ENCODE results near the gene TNFSF15.

GRCh38 chr9:114828303-114828650, 22.4 kb upstream of the TNFSF15 start:
- TF ChIP-seq CTCF (conservative IDR thresholded peaks at IDR 0.05) (no peak), EZH2 (IDR thresholded peaks at IDR 0.05; ENCODE audit: low read depth) (no peak)

Data from PC-9 (cell line).